ENCODE measurements around the gene KLHDC4.

Gene KLHDC4

DNA sequence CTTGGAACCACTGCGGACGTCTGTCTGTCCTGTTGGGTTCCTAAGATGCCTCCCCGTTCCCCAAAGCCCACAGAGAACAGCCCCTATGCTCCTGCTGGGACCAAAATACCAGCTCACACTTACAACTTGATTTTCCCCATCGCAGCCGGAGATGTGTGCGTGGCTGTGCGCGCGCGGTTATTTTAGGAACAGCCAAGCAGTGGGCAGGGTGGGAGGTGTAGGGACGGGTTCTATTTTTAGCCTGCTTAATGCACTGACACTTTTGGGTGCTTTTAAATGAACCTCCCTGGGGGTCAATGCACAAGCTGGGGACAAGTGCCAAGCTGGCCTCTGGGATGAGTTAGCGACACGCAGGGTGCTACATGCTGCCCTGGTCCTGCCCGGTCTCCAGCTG, 74.1 kb downstream of the KLHDC4 start:
- Histone ChIP-seq H2AFZ (ENCODE audit: low read length) (no peak overlapping the region), H3K36me3 (replicated peaks; ENCODE audit: insufficient read depth, low read length) (no peaks in the 10 kb centered on the region), H3F3A (ENCODE audit: insufficient read depth, low read length) (no peaks in the 10 kb centered on the region), H3K4me2 (ENCODE audit: low read depth, low read length) (no peak overlapping the region), H3K9me3 (replicated peaks; ENCODE audit: insufficient read depth, low read length) (no peaks in the 10 kb centered on the region), H3K9ac (ENCODE audit: low read length) (no peak overlapping the region), H3K4me3 (ENCODE audit: low read length) (no peak overlapping the region), H4K20me1 (ENCODE audit: insufficient read depth, low read length) (no peaks in the 10 kb centered on the region), H3K27ac (ENCODE audit: low read length) (no peak overlapping the region), H3K27me3 (replicated peaks; ENCODE audit: insufficient read depth, low read length) (peaks cover 23% of the 10 kb centered on the region), H3K4me1 (ENCODE audit: low read length) (no peaks in the 10 kb centered on the region), H3K79me2 (ENCODE audit: low read length) (no peaks in the 10 kb centered on the region), H3K9me2 (replicated peaks; ENCODE audit: insufficient read depth, low read length) (no peaks in the 10 kb centered on the region)
- TF ChIP-seq EZH2 (optimal IDR thresholded peaks at IDR 0.05; ENCODE audit: low read depth, low read length), result no peak
- TF ChIP-seq, protein P1, sequence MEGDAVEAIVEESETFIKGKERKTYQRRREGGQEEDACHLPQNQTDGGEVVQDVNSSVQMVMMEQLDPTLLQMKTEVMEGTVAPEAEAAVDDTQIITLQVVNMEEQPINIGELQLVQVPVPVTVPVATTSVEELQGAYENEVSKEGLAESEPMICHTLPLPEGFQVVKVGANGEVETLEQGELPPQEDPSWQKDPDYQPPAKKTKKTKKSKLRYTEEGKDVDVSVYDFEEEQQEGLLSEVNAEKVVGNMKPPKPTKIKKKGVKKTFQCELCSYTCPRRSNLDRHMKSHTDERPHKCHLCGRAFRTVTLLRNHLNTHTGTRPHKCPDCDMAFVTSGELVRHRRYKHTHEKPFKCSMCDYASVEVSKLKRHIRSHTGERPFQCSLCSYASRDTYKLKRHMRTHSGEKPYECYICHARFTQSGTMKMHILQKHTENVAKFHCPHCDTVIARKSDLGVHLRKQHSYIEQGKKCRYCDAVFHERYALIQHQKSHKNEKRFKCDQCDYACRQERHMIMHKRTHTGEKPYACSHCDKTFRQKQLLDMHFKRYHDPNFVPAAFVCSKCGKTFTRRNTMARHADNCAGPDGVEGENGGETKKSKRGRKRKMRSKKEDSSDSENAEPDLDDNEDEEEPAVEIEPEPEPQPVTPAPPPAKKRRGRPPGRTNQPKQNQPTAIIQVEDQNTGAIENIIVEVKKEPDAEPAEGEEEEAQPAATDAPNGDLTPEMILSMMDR (IDR thresholded peaks at IDR 0.05; ENCODE audit: low read length), result no peak
- no peak for TF ChIP-seq EZH2phosphoT487 (IDR thresholded peaks at IDR 0.05; ENCODE audit: low read length)
- no peak for DNase-seq

GRCh38 chr16:87690911-87691685, 74.7 kb downstream of the KLHDC4 start:
- no peak for DNase-seq
- no peak overlapping the region for H3K4me2 ChIP-seq (ENCODE audit: low read depth, low read length)
- H3K9me3 ChIP-seq (replicated peaks; ENCODE audit: insufficient read depth, low read length), result no peaks in the 10 kb centered on the region
- no peak overlapping the region for H3K9ac ChIP-seq (ENCODE audit: low read length)
- no peak overlapping the region for H3K4me3 ChIP-seq (ENCODE audit: low read length)
- no peak overlapping the region for H3K27ac ChIP-seq (ENCODE audit: low read length)
- H3K36me3 ChIP-seq (replicated peaks; ENCODE audit: insufficient read depth, low read length), result no peaks in the 10 kb centered on the region
- peaks cover 29% of the 10 kb centered on the region for H3K27me3 ChIP-seq (replicated peaks; ENCODE audit: insufficient read depth, low read length)
- H3F3A ChIP-seq (ENCODE audit: insufficient read depth, low read length), result no peaks in the 10 kb centered on the region
- no peaks in the 10 kb centered on the region for H3K79me2 ChIP-seq (ENCODE audit: low read length)
- H2AFZ ChIP-seq (ENCODE audit: low read length), result no peak overlapping the region
- no peaks in the 10 kb centered on the region for H3K9me2 ChIP-seq (replicated peaks; ENCODE audit: insufficient read depth, low read length)
- no peaks in the 10 kb centered on the region for H4K20me1 ChIP-seq (ENCODE audit: insufficient read depth, low read length)
- no peaks in the 10 kb centered on the region for H3K4me1 ChIP-seq (ENCODE audit: low read length)
- TF ChIP-seq, protein P1 (IDR thresholded peaks at IDR 0.05; ENCODE audit: low read length), result no peak
- TF ChIP-seq EZH2phosphoT487 (IDR thresholded peaks at IDR 0.05; ENCODE audit: low read length) (no peak), EZH2 (optimal IDR thresholded peaks at IDR 0.05; ENCODE audit: low read depth, low read length) (no peak)

DNA sequence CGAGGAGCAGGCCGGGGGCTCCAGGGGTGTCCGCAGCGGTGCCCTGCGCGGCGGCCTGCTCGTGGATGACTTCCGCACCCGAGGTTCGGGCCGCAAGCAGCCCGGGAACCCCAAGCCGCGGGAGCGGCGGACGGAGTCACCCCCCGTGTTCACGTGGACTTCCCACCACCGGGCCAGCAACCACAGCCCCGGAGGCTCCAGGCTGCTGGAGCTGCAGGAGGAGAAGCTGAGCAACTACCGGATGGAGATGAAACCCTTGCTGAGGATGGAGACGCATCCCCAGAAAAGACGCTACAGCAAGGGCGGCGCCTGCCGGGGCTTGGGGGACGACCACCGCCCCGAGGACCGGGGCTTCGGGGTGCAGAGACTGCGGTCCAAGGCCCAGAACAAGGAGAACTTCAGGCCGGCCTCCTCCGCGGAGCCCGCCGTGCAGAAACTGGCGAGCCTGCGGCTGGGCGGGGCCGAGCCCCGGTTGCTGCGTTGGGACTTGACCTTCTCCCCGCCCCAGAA, 75.8 kb downstream of the KLHDC4 start:
- no peaks in the 10 kb centered on the region for H3K9me2 ChIP-seq (replicated peaks; ENCODE audit: insufficient read depth, low read length)
- no peak overlapping the region for H2AFZ ChIP-seq (ENCODE audit: low read length)
- peaks cover 38% of the 10 kb centered on the region for H3K27me3 ChIP-seq (replicated peaks; ENCODE audit: insufficient read depth, low read length)
- no peaks in the 10 kb centered on the region for H4K20me1 ChIP-seq (ENCODE audit: insufficient read depth, low read length)
- H3K9ac ChIP-seq (ENCODE audit: low read length), result no peak overlapping the region
- H3K4me2 ChIP-seq (ENCODE audit: low read depth, low read length), result no peak overlapping the region
- DNase-seq, result no peak
- H3K4me1 ChIP-seq (ENCODE audit: low read length), result no peaks in the 10 kb centered on the region
- TF ChIP-seq EZH2phosphoT487 (IDR thresholded peaks at IDR 0.05; ENCODE audit: low read length) (no peak), EZH2 (optimal IDR thresholded peaks at IDR 0.05; ENCODE audit: low read depth, low read length) (no peak)
- TF ChIP-seq, protein P1 (IDR thresholded peaks at IDR 0.05; ENCODE audit: low read length), result no peak
- no peaks in the 10 kb centered on the region for H3K36me3 ChIP-seq (replicated peaks; ENCODE audit: insufficient read depth, low read length)
- no peaks in the 10 kb centered on the region for H3F3A ChIP-seq (ENCODE audit: insufficient read depth, low read length)
- no peak overlapping the region for H3K27ac ChIP-seq (ENCODE audit: low read length)
- H3K9me3 ChIP-seq (replicated peaks; ENCODE audit: insufficient read depth, low read length), result no peaks in the 10 kb centered on the region
- H3K79me2 ChIP-seq (ENCODE audit: low read length), result no peaks in the 10 kb centered on the region
- H3K4me3 ChIP-seq (ENCODE audit: low read length), result no peak overlapping the region

Measured in MM.1S (cell line).